GM12878 (cell line): ENCODE results near the gene BPIFB4. TPM values are rescaled to one million over a fixed set of nuclear protein-coding genes. Genes with fewer than 3 reads are reported as not detected.

Experiments used
- ATAC-seq: fragments of 200-7000 bp; cut with Tn5 transposase; 3 replicates; pipeline ENCODE4 v1.9.1; 2020; ENCODE audit warnings: mild to moderate bottlenecking, moderate library complexity
- BruUV-seq: library from RNA; stranded (reverse); fragments of 400-500 nt; replicated peaks from 2 replicates; lab custom pipeline; 2021; lab: Mats Ljungman, UMichigan
- CTCF ChIA-PET: fragments of 300-600 bp; sonication (Branson Sonifier 250); formaldehyde crosslinking; extraction: SDS; loops from one replicate; lab custom pipeline; 2021; ENCODE audit warnings: inconsistent platforms; lab: Yijun Ruan, JAX
- POLR2A ChIA-PET: fragments of 350-600 bp; formaldehyde crosslinking; extraction: SDS; loops from one replicate; lab custom pipeline; 2021; ENCODE audit warnings: inconsistent platforms; lab: Charles Lee
- RAD21 ChIA-PET: fragments of 300-600 bp; sonication (Branson Sonifier 250); formaldehyde crosslinking; loops from one replicate; lab custom pipeline; 2023; ENCODE audit warnings: antibody characterized with exemption; ENCODE audit not compliant: unreplicated experiment; lab: Charles Lee
- SMC1A ChIA-PET: fragments of 300-600 bp; sonication (Branson Sonifier 250); formaldehyde crosslinking; loops from one replicate; lab custom pipeline; 2023; ENCODE audit not compliant: unreplicated experiment, uncharacterized antibody; lab: Charles Lee
- DNase-seq: peaks from one replicate; pipeline ENCODE4 v3.0.0-alpha.2; 2011; ENCODE audit warnings: low read depth, low spot score
- FAIRE-seq: peaks from 3 replicates; lab custom pipeline; 2011; peaks lifted over from hg19 to GRCh38; lab: Jason Lieb, UNC
- H2AFZ ChIP-seq: 2 replicates; pipeline ENCODE4 v1.6.0; 2011; ENCODE audit warnings: low read depth, low read length, control low read depth; ENCODE audit not compliant: control insufficient read depth
- H3K27ac ChIP-seq: 2 replicates; pipeline ENCODE4 v1.5.1; 2011; ENCODE audit warnings: control low read depth; ENCODE audit not compliant: control insufficient read depth, insufficient read depth
- H3K27me3 ChIP-seq, 2 experiments: replicated peaks in 1 of 2; 2 replicates each; pipeline versions ENCODE4 v1.6.0 to v1.6.1; 2011; ENCODE audit warnings: low read length in 1 of 2; ENCODE audit not compliant: control insufficient read depth in 2 of 2, insufficient read depth in 2 of 2
- H3K36me3 ChIP-seq, 2 experiments: 2 replicates each; pipeline ENCODE4 v1.5.1; 2011; ENCODE audit warnings: low read length in 1 of 2; ENCODE audit not compliant: control insufficient read depth in 2 of 2, insufficient read depth in 2 of 2
- H3K4me1 ChIP-seq: 2 replicates; pipeline ENCODE4 v1.6.1; 2011; ENCODE audit warnings: mild to moderate bottlenecking, low read length, moderate library complexity, mixed read lengths; ENCODE audit not compliant: control insufficient read depth, insufficient read depth
- H3K4me2 ChIP-seq: 2 replicates; pipeline ENCODE4 v1.6.0; 2011; ENCODE audit warnings: control low read depth; ENCODE audit not compliant: control insufficient read depth, insufficient read depth
- H3K4me3 ChIP-seq: fragments of 200-600 bp; sonication (generic); 2 replicates; pipeline ENCODE4 v1.5.1; 2016
- H3K79me2 ChIP-seq: 2 replicates; pipeline ENCODE4 v1.6.0; 2011; ENCODE audit warnings: low read length; ENCODE audit not compliant: control insufficient read depth, insufficient read depth
- H3K9ac ChIP-seq: 2 replicates; pipeline ENCODE4 v1.8.0; 2011; ENCODE audit warnings: low read length, control low read depth, mixed read lengths; ENCODE audit not compliant: control insufficient read depth, insufficient read depth
- H3K9me3 ChIP-seq: replicated peaks from 3 replicates; pipeline ENCODE4 v1.5.1; 2011; ENCODE audit warnings: mild to moderate bottlenecking, low read length; ENCODE audit not compliant: control insufficient read depth, insufficient read depth
- H4K20me1 ChIP-seq: 2 replicates; pipeline ENCODE4 v1.6.0; 2011; ENCODE audit not compliant: control insufficient read depth, insufficient read depth
- KAT2A ChIP-seq: conservative IDR thresholded peaks from 2 replicates; pipeline ENCODE4 v1.6.1; 2011; ENCODE audit warnings: low read depth, low read length; ENCODE audit not compliant: control insufficient read depth
- MXI1 ChIP-seq: fragments of 150-350 bp; IDR thresholded peaks from 2 replicates; pipeline ENCODE4 v1.6.1; 2011; ENCODE audit warnings: low read depth, mild to moderate bottlenecking, inconsistent platforms, low read length, improper control_type of control experiment
- SREBF1 ChIP-seq: IDR thresholded peaks from 2 replicates; pipeline ENCODE4 v1.6.1; 2012; ENCODE audit warnings: mild to moderate bottlenecking, low read length
- TBL1XR1 ChIP-seq: IDR thresholded peaks from 2 replicates; pipeline ENCODE4 v1.6.1; 2012; ENCODE audit warnings: low read depth, low read length, improper control_type of control experiment
- TCF7 ChIP-seq: IDR thresholded peaks from 2 replicates; pipeline ENCODE4 v1.6.1; 2014; ENCODE audit warnings: antibody characterized with exemption, borderline replicate concordance
- WRNIP1 ChIP-seq: IDR thresholded peaks from 2 replicates; pipeline ENCODE4 v1.6.1; 2011; ENCODE audit warnings: low read depth, low read length, improper control_type of control experiment, borderline replicate concordance
- WGBS: methylation state at CpG from one replicate; pipeline ENCODE4 v1.1.6; 2016; ENCODE audit warnings: low lambda C conversion rate; ENCODE audit not compliant: insufficient replicate concordance, insufficient coverage; ENCODE audit errors: missing lambda C conversion rate; 5-methylcytosine and 5-hydroxymethylcytosine counted together
- in situ Hi-C: fragments of 300-500 bp; cut with MboI; formaldehyde crosslinking; loops from 9 replicates; pipeline ENCODE4 v1.14.3; 2018; ENCODE audit warnings: mixed read lengths
- intact Hi-C: fragments of 100-400 bp; cut with micrococcal nuclease; formaldehyde crosslinking; loops from one replicate; pipeline ENCODE4 v1.14.2; 2022; ENCODE audit not compliant: unreplicated experiment
- polyA plus RNA-seq, 11 experiments: library from polyadenylated mRNA; depleted of rRNA in 4 of 11; unstranded in 6 of 11; stranded (reverse) in 5 of 11; fragments of >200 nt; fragmentation: Nextera tagmentation in 4 of 11; fragmentation: Illumina TruSeq in 1 of 11; extraction: Ambion mirVana in 4 of 11; extraction: Trizol in 1 of 11; gene quantifications; 1 replicate in 1 of 11; 2 replicates in 10 of 11; pipeline versions ENCODE4 v1.2.1 to v1.2.3, GENCODE V29; 2011 to 2016; ENCODE audit warnings: inconsistent platforms in 2 of 11, missing spikeins in 2 of 11, low read depth in 1 of 11
- total RNA-seq, 4 experiments: library from RNA; depleted of rRNA in 3 of 4; stranded (reverse); fragments of >200 nt in 3 of 4; fragmentation: Illumina TruSeq in 1 of 4; extraction: Trizol in 1 of 4; gene quantifications; 2 replicates each; pipeline versions ENCODE4 v1.2.1 to v1.2.3, GENCODE V29; 2013 to 2021
- TF ChIP-seq, protein P1 (sequence below): fragments of 450-650 bp; IDR thresholded peaks from 2 replicates; pipeline ENCODE4 v1.6.1; 2018; ENCODE audit warnings: borderline replicate concordance, mild to moderate bottlenecking; ENCODE audit not compliant: partially characterized antibody
- TF ChIP-seq, protein P2 (sequence below): IDR thresholded peaks from 2 replicates; pipeline ENCODE4 v1.6.1; 2011; ENCODE audit warnings: low read depth, low read length, improper control_type of control experiment, borderline replicate concordance

BPIFB4 gene
- total and polyA plus RNA-seq, 10 of the 15 experiments (the other 5 are each of a cell fraction or from before 2014, with no cell fraction given) = 0.12 TPM; not detected in 9

DNA sequence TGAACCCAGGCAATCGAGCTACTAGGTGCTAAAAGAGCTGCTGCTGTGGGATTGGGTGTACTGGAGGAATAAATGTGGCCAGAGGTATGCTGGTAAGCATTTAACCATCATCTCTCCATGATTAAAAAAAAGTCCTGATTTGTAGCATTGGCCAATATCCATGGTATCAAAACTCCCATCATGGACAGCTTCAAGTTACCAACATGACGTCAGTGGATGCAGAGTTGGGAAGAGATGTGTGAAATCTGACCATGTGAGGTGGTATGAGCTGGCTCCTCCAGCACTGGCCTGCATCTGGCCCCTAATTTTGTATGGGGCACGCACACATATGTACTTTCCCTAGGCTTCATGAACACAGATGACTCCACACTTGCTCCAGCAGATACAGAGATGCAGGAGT is 11.7 kb downstream of the BPIFB4 start:
- POLR2A ChIA-PET = no interaction called here
- no peak overlapping the region for H3K4me2 ChIP-seq
- ATAC-seq = no peak
- SMC1A ChIA-PET = no interaction called here
- CTCF ChIA-PET = interaction anchor here (0.7 to 1.3 kb wide), 3 partner anchors 15 to 313 kb away, joined by 3 read pairs; no protein-coding TSS in a partner anchor
- no peaks in the 10 kb centered on the region; a peak in 1 of 4 replicates for H3K27me3 ChIP-seq
- BruUV-seq = no TSS peak
- H3K79me2 ChIP-seq = no peaks in the 10 kb centered on the region
- H3K4me1 ChIP-seq = no peaks in the 10 kb centered on the region
- no peaks in the 10 kb centered on the region for H3K36me3 ChIP-seq
- intact Hi-C loops (no loop called here), in situ Hi-C loops (no loop called here)
- H3K9me3 ChIP-seq = no peaks in the 10 kb centered on the region
- no peaks in the 10 kb centered on the region for H4K20me1 ChIP-seq
- no peak overlapping the region for H2AFZ ChIP-seq
- RAD21 ChIA-PET = no interaction called here
- WGBS = 6% methylated on average over 3 of the region's 3 CpGs
- no peak for DNase-seq
- no peak for FAIRE-seq
- TF ChIP-seq WRNIP1 = no peak
- TF ChIP-seq, protein P1, sequence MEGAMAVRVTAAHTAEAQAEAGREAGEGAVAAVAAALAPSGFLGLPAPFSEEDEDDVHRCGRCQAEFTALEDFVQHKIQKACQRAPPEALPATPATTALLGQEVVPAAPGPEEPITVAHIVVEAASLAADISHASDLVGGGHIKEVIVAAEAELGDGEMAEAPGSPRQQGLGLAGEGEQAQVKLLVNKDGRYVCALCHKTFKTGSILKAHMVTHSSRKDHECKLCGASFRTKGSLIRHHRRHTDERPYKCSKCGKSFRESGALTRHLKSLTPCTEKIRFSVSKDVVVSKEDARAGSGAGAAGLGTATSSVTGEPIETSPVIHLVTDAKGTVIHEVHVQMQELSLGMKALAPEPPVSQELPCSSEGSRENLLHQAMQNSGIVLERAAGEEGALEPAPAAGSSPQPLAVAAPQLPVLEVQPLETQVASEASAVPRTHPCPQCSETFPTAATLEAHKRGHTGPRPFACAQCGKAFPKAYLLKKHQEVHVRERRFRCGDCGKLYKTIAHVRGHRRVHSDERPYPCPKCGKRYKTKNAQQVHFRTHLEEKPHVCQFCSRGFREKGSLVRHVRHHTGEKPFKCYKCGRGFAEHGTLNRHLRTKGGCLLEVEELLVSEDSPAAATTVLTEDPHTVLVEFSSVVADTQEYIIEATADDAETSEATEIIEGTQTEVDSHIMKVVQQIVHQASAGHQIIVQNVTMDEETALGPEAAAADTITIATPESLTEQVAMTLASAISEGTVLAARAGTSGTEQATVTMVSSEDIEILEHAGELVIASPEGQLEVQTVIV = no peak
- TF ChIP-seq SREBF1 = no peak
- TF ChIP-seq TBL1XR1 = no peak
- TF ChIP-seq KAT2A = no peak
- TF ChIP-seq TCF7 = no peak
- TF ChIP-seq, protein P2, sequence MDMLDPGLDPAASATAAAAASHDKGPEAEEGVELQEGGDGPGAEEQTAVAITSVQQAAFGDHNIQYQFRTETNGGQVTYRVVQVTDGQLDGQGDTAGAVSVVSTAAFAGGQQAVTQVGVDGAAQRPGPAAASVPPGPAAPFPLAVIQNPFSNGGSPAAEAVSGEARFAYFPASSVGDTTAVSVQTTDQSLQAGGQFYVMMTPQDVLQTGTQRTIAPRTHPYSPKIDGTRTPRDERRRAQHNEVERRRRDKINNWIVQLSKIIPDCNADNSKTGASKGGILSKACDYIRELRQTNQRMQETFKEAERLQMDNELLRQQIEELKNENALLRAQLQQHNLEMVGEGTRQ = no peak
- TF ChIP-seq MXI1 = no peak
- TF ChIP-seq, all 136 proteins: peak for 0
- Histone ChIP-seq H3K9ac (no peak overlapping the region), H3K27ac (no peak overlapping the region), H3K4me3 (no peak overlapping the region)
